VCaP (cell line): ENCODE measurements around the gene CADM1.
A peak's percentile ranks its signal among the peaks of the same experiment; 100 is the strongest.

ENCODE experiments used
- H3K27ac ChIP-seq: fragments of 450-650 bp; 2 replicates; pipeline ENCODE4 v1.5.1; 2017
- TF ChIP-seq, protein P1 (sequence below): fragments of 450-650 bp; conservative IDR thresholded peaks from 2 replicates; pipeline ENCODE4 v1.5.1; 2017; ENCODE audit warnings: mild to moderate bottlenecking, moderate library complexity

Gene CADM1

DNA sequence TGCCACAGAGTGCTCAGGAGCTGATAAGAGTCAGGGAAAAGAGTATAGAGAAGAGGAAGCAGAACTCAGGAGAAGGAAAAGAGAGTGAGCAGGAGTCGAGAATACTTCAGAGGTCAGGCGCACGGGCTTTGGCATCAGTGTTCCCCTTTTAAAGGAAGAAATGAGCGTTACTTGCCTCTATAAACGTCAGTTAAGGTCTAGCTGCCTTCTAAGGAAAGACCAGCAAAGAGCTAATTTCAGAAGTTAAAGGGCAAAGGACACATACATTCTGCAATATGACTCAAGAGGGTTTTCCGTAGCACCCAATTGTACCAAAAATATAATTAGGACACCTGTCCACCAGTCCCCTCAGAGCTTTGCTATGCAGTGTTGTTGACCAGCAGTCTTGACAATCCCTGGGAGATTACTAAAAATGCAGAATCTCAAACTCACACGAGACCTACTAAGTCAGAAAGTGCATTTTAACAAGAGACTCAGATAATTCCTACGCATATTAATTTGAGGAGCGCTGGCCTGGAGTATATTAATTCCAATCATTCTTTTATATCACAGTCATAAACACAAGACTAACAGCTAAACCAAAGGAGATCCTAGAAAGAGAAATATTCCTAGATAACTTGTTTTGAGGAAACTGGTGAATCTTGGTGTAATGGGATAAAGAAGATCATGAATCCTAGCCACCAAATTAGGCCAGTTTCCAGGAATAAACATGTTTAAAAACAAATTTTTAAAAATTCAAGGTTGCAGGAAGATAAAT lies 249.0 kb downstream of the CADM1 start:
- TF ChIP-seq, protein P1, sequence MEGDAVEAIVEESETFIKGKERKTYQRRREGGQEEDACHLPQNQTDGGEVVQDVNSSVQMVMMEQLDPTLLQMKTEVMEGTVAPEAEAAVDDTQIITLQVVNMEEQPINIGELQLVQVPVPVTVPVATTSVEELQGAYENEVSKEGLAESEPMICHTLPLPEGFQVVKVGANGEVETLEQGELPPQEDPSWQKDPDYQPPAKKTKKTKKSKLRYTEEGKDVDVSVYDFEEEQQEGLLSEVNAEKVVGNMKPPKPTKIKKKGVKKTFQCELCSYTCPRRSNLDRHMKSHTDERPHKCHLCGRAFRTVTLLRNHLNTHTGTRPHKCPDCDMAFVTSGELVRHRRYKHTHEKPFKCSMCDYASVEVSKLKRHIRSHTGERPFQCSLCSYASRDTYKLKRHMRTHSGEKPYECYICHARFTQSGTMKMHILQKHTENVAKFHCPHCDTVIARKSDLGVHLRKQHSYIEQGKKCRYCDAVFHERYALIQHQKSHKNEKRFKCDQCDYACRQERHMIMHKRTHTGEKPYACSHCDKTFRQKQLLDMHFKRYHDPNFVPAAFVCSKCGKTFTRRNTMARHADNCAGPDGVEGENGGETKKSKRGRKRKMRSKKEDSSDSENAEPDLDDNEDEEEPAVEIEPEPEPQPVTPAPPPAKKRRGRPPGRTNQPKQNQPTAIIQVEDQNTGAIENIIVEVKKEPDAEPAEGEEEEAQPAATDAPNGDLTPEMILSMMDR: no peak
- H3K27ac ChIP-seq: no peak overlapping the region

DNA sequence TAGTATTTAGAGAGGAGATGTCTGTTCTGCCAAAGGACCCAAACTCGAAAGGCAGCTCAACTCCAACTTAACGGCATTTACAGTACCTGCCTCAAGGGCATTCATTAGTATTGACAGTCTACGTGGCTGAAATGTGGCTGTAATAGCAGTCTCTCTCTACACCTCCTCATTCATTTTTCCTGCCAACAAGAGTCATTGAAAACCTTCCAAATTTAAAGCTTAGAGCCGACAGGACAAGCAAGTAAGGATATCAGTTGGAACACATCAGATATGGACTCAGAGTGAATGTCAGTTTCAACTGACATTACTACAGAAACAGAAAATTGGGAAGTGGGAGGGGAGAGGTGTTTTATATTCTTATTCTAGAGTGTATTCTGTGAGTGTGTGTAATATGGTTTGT lies 253.1 kb downstream of the CADM1 start:
- TF ChIP-seq, protein P1: no peak
- peak overlapping the region; percentile 23 for H3K27ac ChIP-seq

DNA sequence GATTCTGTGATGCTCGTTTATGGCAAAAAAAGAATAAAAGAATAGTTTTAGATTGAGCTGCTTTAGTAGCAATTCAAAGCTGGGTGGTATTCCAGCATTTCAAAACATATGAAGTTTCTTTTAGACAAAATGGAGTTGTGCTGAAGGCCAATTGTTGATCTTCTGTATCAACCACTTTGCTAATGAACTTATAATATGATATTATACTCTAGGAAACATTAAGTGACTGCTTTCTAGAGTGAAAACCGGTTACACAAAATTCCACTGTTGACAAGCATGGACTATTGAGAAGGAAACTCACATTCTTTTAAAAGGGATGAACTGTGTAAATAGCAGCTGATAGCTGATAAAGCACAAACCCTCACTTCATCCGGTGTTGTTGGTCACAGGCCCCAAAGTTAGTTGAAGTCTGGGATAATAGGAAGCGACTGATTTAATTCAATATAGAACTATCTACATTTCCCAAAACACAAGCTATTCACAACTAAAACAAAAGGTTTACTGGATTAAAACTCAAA lies 255.1 kb downstream of the CADM1 start:
- peak overlapping the region; percentile 90 for H3K27ac ChIP-seq
- TF ChIP-seq, protein P1: no peak

DNA sequence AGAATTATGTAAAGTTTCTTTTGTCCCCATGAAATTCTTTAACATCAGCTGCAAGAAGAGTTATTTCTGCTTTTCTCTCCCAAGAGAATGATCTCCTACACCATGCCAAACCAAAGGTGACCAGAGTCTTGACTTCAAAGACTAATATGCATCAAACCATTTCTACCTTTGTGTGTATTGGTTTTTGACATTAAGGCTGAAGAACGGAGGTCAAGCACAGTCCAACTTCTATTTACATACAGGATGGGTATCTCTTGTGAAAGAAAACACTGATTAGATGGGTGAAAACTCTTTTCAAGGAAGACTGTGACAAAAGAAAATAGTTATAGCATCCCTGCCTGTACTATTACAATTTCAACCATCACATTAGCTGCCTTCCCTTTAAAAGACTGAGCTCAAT lies 256.3 kb downstream of the CADM1 start:
- H3K27ac ChIP-seq: peak overlapping the region; percentile 90
- TF ChIP-seq, protein P1: no peak

DNA sequence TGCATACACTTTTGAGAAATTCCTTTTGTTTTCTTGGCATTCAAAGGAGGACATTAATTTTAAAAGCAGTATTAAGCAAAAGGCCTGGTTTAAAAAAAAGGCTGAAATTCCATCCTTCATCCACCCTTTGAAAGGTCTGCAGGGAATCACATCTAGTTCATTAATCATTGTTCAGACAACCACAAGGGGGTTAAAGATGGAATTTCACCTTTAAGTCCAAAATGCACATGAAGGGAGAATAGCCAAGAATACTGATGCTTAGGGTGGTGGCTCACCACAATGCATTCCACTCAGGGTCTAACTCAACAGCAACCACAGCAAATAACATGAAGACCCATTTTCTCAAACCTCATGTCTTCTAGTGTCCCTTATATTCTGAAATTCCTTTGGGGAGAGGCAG lies 256.9 kb downstream of the CADM1 start:
- peak overlapping the region; percentile 90 for H3K27ac ChIP-seq
- TF ChIP-seq, protein P1: no peak

DNA sequence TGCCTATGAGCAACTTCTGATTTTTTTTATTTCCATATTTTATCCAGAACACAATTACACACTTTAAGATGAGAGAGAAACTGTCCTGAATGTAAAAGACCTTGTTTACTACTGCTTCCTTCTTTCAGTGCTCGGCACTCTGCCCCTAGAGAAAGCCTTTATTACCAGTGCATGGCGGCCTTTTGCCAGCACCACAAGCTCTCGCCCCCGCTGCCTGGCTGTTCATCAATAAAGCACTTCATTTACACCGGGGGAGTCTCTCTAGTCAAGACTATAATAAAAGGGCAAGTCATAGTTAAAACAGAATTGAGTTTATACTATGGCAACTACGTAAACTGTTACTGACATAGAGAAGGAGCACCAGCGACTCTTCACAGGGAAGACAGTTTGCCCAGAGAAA lies 259.5 kb downstream of the CADM1 start:
- H3K27ac ChIP-seq: no peak overlapping the region
- TF ChIP-seq, protein P1: no peak

DNA sequence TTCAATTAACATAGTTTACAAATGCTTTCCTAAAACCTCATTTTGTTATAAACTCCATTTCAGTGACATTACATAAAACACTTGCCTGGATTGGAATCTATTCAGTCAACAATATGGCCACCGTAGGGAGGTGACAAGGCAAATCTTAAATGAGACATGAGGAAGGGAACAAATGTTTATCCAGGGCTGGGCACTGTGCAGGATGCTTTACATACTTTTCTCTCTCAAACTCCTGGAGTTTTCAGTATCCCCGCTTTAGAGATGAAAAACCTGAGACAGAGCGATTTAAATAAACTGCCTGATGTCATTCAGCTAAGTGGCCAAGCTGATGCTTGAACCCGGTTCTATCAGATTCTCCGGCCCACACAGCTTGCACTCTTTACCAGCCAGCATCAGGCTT lies 259.9 kb downstream of the CADM1 start:
- H3K27ac ChIP-seq: no peak overlapping the region
- TF ChIP-seq, protein P1: no peak
